ENCODE data around the gene CAD. TPM values are rescaled to one million over a fixed set of nuclear protein-coding genes. Genes with fewer than 3 reads are reported as not detected.
"Not testable (repeated sequence)": the region's sequence is repeated elsewhere in the genome, so short reads cannot be mapped to it uniquely, and the experiment has no call there.

CAD gene
- total RNA-seq (2014; rRNA removed; shearing (Covaris generic)) = 4.7 and 6.9 TPM in 2 replicates

DNA sequence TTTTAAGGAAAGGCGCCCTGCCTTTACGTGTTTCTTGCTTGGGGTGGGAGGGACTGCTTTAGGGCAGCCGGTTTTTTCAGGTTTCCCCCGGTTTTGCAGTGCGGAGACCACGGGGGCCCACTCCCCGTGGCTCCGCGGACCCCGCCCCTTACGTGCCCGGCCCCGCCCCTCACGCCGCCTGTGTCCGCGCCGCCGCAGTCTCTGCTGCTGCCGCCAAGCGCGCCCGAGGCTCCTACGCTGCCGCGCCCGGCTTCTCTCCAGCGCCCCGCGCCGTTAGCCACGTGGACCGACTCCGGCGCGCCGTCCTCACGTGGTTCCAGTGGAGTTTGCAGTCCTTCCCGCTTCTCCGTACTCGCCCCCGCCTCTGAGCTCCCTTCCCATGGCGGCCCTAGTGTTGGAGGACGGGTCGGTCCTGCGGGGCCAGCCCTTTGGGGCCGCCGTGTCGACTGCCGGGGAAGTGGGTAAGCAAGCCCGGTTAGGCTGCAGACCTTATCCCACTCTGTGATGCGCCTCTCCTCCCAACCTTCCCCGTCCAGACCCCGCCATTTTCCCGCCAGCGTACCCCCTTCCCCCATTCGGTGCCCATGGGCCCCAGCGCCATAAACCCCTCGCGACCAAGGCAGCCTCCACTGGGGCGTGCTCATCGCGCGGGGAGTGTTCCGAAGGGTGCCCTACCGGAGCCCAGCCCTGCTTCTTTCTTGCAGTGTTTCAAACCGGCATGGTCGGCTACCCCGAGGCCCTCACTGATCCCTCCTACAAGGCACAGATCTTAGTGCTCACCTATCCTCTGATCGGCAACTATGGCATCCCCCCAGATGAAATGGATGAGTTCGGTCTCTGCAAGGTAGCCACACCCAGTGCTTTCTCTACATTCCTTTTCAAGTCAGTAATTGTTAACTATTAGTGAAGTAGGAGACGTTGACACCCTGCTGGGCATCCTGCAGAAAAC is at the start of gene CAD:
CAD (plus strand) TSS at position 197 of the 949 bp plus-strand sequence; CDS start at position 380, 183 bp downstream.
- DNase-seq (ENCODE audit: low spot score) = peak; percentile 47

DNA sequence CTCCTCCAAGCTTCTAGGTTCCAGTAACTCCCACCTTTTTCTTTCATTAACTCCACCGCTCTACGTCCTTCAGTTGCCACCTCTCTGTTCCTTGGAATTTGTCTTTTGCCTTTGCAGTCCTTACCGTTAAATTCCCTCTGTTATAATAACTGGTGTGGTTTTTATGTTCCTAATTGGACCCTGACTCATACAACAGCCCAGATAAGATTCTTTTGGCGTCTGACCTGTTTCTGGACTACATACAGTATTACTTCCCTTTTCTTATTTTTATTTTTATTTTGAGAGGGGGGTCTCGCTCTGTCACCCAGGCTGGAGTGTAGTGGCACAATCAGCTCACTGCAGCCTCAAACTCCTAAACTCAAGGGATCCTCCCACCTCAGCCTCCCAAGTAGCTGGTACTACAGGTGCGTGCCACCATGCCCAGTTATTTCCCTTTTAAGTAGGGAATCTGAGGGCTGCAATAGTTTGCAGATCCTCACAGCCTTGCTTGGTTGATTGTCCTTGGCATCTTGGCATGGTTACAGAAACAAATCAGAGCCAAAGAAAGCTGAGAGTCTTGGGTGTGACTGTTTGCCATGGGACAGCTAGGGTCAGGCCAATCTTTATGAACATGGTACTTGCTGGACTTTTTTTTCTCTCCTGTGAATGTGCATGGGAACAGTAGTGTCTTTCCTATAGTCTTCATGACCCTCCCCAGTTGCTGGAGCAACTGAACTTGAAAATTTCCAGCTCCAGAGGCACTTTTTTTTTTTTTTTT is 46.4 kb upstream of the CAD start:
- no peak for DNase-seq (ENCODE audit: low spot score)

DNA sequence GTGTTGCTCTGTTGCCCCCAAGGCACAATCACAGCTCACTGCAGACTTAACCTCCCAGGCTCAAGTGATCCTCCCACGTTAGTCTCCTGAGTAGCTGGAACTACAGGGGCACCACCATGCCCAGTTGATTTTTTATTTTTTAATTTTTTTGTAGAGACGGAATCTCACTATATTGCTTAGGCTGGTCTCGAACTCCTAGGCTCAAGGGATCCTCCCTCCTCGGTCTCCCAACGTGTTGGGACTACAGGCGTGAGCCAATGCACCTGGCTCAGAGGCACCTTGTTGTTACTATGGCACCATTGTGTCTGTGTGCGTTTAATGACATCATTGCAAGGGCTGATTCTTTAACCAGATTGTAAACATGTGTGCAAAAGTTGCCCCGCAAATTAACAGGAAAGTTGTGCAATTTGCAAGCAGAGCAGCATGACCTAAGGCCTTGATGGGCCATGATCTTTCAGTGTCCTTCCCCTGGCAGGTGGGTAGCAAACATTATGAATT is 45.8 kb upstream of the CAD start:
- no peak for DNase-seq (ENCODE audit: low spot score)

DNA sequence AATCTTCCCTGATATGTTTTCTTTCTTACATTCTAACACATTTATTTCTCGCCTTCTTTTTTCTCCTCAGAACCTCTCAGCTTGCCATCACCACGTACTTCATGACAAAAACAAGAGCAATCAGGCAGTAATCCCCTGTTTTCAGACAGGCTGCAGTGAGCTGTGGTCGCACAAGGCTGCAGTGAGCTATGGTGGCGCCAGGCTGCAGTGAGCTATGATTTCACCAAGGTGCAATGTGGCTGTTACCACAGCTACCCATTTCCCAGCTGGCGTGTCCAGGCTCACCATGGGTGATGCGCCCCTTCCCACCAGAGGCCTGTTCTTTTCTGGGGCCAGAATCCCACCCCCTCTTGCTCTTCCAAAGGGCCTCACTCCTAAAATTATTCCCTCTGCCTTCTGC is 42.5 kb upstream of the CAD start:
- peak; percentile 43 for DNase-seq (ENCODE audit: low spot score)

DNA sequence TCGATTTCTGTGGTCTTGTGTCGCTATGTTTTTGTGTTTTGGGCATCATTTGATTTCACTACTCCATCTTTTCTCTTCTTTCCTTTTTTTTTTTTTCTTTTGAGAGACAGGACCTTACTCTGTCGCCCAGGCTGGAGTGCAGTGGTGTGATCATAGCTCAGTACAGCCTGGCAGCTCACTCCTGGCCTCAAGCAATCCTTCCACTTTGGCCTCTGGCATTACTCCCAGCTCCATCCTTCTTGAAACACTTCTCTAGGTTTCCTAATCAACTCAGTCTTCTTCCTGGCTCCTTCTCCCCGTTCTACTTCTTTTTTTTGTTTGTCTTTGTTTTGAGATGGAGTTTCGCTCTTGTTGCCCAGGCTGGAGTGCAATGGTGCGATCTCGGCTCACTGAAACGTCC is 41.8 kb upstream of the CAD start:
- no peak for DNase-seq (ENCODE audit: low spot score)

DNA sequence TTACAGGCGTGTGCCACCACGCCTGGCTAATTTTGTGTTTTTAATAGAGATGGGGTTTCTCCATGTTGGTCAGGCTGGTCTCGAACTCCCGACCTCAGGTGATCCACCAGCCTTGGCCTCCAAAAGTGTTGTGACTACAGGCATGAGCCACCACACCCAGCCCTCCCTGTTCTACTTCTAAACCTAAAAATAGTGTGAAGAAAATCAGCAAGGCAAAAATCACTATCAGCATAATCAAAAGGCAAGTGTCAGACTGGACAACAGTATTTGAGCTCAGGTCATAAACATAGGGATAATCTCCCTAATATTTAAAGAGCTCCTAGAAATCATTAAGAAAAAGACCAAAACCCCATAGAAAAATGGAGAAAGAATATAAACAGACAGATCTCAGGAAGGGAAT is 41.4 kb upstream of the CAD start:
- not testable (repeated sequence) for DNase-seq (ENCODE audit: low spot score)

DNA sequence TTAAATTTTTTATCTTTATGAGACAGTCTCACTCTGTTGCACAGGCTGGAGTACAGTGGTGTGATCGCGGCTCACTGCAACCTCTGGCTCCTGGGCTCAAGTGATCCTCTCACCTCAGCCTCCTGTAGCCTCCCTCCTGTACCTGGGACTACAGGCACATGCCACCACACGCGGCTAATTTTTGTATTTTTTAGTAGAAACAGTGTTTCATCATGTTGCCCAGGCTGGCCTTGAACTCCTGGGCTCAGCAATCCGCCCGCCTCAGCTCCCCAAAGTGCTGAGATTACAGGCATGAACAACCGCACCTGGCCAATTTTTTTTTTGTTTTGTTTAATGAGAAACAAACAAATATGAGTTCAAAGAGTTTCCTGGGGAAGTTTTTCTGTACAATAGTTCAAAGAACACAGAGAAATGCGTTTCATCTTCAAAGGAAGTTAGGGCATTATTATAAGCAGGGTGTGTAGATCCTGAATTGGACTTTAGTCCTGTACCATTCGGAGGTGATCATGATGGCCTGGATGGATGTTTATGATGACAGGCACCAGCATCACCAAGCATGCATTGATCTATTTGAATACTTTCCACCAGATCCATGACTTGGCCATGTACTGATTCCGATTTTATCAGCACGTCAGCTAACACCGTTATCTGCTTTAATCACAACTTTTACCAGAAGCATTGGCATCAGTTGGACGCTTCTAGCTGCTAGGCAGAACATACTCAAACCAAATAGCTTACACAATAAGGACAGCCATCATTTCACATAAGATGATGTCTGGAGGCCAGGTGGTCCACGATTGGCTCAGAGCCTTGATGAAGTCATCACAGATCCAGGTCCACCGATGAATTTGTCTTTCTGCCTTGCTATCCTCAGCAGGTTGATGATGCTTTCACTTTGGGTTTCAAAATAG is 39.5 kb upstream of the CAD start:
- no peak for DNase-seq (ENCODE audit: low spot score)

DNA sequence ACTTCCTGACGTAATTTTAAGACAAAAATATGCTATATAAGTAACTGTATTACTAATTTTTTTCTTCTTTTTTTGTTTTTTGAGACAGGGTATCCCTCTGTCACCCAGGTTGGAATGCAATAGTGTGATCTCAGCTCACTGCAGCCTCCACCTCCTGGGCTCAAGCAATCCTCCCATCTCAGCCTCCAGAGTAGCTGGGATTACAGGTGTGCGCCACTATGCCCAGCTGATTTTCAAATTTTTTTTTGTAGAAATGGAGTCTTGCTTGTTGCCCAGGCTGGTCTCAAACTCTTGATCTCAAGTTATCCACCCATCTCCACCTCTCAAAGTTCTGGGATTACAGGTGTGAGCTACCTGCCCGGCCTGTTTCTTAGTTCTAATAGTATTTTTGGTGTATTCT is 38.7 kb upstream of the CAD start:
- DNase-seq (ENCODE audit: low spot score) = no peak

DNA sequence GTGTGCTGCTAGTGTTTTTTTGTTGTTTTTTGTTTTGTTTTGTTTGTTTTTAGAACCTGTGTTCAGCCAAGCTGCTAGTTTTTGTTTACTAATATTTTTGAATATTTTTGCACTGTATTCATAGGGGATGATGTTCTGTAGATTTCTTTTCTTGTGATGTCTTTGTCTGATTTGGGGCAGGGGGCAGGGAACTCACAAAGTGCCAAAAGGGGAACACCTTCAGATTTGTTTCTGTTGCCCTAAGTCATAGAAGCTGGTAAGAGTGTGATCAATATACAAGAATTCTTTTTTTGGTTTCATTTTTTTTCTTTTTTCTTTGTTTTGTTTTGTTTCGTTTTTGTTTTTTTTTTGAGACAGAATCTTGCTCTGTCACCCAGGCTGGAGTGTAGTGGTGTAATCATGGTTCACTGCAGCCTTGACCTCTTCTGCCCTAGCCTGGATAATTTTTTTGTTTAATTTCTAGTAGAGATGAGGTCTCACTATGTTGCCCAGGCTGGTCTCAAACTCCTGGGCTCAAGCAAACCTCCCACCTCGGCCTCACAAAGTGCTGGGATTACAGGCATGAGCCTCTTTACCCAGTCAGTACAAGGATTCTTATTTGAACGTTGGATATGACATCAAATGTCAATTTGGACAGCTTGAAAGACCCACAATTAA is 37.7 kb upstream of the CAD start:
- no peak for DNase-seq (ENCODE audit: low spot score)

DNA sequence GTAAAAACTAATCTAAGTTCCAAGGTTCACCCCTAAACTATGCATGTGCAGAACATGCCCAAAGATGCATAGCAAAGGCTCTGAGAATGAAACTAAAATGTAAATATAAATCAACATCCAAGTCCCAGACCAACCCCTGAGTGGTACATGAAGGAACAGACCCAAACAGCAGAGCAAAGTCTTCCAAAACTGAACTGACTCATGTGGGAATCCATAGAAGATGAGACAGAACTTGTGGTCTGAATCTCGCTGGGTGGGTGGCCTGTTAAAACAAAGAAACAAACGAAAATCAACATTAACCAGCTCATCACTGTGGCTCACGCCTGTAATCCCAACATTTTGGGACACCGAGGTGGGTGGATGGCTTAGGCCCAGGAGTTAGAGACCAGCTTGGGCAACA is 34.8 kb upstream of the CAD start:
- DNase-seq (ENCODE audit: low spot score) = no peak

DNA sequence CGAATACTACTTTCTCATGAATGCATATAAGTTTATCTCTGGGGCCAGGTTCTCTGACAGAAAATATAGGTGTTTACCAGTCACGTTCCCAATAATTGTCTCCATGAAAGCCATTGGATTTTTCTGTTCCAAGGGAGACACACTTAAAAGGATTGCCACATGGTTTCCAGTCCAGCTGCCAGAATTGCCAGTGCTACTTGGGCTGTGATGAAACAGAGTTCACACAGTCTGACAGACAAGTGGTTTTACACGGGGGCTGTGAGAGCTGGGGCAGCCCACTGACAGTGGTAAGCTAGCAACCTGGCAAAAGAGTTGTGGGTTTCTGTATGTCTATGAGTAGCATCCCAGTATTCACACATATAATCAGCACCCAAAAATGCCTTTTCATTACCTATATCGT is 33.1 kb upstream of the CAD start:
- DNase-seq (ENCODE audit: low spot score) = no peak

DNA sequence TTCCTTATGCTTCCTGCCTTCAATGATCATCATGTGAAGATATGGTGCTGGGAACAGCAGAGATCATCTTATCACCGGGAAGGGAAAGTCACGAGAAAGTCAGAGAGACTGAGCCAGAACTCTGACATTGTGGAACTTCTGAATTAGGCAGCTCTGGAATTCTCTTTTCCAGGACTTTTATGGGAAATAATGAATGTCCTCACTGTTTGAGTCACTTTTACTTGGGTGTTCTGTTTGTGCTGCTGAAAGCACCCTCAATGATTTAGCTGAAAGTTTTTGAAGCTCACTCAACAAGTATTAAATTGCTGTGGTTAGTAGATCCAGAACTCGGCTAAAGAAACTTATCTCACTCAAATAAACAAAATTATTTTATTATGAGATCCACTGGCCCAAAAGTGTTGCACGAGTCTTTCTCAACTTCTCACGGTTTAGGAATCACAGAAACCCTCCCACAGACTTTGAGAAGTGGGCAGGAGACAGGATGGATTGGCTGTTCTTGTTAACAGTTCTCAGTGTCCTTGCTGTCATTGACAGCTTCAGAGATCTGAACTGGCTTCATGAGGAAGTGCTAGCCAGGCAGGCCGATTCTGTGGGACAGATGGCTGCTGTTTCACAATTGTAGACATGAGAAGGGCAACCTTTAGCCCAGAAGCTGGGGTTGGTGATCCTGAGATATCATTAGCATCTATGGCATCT is 31.7 kb upstream of the CAD start:
- peak; percentile 70 for DNase-seq (ENCODE audit: low spot score)

DNA sequence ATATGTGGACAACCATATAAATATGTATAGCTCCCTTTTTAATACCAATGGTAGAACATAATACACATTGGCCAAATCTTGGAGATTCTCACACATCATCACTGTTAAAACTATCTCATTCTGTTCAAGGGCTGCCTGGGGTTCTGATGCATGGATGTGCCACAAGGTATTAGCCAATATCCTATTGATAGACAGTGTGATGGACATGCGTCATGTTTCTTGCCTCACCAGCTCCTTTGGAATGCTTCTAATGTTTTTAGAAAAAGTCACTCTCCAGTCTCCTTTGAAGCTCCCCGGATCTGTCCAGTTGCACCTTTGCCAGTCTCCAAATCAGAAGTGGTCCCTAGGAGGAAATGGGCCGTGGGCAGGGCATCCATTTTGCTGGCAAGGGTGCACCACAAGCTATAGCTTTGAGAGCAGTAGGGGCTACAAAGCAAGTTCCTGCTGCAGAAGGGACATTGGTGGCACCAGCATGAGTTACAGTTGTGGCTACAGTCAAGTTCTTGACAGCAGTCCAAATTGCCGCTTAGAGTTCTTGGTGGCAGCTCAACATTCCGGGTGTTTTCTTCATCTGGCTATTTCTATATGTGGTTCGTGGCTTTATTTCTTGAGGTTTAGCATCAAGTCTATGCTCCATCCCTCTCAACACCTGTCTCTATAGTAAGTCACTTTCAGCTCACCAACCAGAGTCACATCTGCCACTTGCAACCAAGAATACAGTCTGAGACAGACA is 30.4 kb upstream of the CAD start:
- DNase-seq (ENCODE audit: low spot score) = no peak

DNA sequence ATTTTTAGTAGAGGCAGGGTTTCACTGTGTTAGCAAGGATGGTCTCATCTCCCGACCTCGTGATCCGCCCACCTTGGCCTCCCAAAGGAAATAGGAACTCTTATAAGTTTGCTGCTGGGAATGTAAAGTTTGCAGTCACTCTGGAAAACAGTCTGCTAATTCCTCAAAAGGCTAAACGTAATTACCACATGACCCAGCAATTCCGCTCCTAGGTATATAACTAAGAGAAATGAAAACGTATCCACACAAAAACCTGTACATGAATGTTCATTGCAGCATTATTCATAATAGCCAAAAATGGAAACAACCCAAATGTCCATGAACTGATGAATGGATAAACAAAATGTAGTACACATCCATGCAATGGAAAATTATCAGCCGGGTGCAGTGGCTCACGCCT is 27.2 kb upstream of the CAD start:
- no peak for DNase-seq (ENCODE audit: low spot score)

DNA sequence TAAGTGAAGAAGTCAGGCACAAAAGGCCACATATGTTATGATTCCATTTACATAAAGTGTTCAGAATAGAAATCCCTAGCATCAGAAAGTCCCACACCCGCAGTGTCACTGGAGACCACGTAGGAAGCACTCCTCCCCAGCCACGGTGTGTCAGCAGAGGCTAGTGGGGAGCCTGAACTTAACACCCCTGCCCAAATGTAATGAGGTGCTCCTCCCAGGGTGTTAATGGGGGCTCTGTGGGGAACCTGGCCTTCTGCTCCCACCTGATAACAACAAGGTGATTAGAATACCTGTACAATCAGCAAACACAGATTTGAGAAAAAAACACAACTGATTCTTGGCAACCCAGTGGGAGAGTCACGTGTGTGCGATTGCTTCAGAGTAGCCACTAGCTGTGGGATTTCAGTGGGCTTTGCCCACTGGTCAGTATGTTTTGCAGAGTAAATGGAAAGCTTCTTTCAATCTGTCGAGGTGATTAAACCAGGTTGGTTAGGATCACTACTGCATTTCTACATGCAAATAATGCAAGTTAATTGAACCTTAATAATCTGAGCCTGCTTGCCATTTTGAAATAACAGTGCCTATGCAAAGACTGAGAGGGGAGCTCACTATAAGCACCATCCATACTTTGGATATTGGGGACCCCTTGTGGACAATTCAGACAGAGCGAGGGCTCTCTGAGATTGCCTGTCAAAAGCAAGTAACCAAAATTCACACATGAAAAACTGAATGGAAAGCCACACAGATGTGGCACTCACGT is 25.9 kb upstream of the CAD start:
- peak; percentile 20 for DNase-seq (ENCODE audit: low spot score)

DNA sequence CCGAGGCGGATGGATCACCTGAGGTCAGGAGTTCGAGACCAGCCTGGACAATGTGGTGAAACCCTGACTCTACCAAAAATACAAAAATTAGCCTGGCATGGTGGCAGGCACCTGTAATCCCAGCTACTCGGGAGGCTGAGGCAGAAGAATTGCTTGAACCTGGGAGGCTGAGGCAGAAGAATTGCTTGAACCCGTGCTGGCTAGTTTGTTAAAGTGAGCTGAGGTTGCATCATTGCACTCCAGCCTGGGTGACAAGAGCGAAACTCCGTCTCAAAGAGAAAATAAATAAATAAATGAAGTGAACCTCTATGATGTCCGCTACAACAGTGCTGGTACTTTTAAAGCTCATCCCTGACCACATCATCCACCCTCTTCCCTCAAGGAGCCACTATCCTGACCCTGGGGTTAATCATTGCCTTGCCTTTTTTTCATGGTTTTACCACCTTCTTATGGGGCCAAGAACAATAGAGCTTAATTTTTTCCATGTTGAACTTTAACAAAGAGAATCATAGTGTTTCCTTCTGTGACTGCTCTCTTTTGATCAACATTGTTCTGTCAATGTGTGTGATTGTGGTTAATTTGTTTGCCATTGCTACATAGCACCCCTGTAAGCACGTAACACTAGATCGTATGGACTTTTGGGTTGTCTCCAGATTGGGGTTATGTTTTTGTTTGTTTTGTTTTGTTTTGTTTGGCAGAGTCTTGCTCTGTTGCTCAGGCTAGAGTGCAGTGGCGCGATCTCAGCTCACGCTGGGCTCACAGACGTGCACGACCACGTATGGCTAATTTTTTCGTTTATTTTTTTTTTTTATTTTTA is 22.4 kb upstream of the CAD start:
- DNase-seq (ENCODE audit: low spot score) = peak; percentile 45

DNA sequence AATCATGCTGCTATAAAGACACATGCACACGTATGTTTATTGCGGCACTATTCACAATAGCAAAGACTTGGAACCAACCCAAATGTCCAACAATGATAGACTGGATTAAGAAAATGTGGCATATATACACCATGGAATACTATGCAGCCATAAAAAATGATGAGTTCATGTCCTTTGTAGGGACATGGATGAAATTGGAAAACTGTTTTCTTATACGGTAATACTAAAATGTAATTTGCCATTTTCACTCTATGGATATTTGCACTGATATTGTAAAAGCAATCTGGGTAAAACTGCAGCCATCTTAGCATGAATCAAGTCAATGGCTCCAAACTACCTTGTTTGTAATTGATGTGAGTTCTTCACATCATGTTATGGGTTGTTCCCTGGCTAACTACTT is 21.4 kb upstream of the CAD start:
- DNase-seq (ENCODE audit: low spot score) = not testable (repeated sequence)

DNA sequence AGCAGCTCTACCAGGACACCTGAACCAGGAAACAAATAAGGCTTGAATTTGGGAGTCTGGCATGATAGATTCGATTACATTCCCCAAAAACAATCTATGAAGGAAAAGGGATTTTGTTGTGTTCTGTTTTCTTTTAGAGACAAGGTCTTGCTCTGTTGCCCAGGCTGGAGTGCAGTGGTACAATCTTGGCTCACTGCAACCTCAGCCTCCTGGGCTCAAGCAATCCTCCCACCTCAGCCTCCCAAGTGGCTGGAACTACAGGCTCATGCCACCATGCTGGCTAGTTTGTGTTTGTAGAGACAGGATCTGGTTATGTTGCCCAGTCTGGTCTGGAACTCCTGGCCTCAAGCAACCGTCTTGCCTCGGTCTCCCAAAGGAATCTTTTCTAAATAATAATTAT is 19.1 kb upstream of the CAD start:
- DNase-seq (ENCODE audit: low spot score) = not testable (repeated sequence)
